ENCODE results near the gene AMMECR1L. TPM values are rescaled to one million over a fixed set of nuclear protein-coding genes. Genes with fewer than 3 reads are reported as not detected.

AMMECR1L gene
- total and polyA plus RNA-seq, 8 donors: 13.6 to 26.3 (median 24.5) TPM

GRCh38 chr2:127927384-127927783, 41.6 kb upstream of the AMMECR1L start:
- TF ChIP-seq CTCF (IDR thresholded peaks at IDR 0.05): no peak
- no peak for DNase-seq
- intact Hi-C loops (cut with DNase I): no loop called here
- no peaks in the 10 kb centered on the region for H3K36me3 ChIP-seq
- H3K4me1 ChIP-seq: no peaks in the 10 kb centered on the region
- no peaks in the 10 kb centered on the region for H3K27me3 ChIP-seq
- H3K27ac ChIP-seq: no peak overlapping the region
- H3K9me3 ChIP-seq: no peaks in the 10 kb centered on the region
- no peak for ATAC-seq
- no peak overlapping the region for H3K4me3 ChIP-seq

- Histone ChIP-seq H3K27me3 (no peaks in the 10 kb centered on the region), H3K36me3 (no peaks in the 10 kb centered on the region), H3K27ac (no peak overlapping the region), H3K4me1 (no peaks in the 10 kb centered on the region), H3K4me3 (no peak overlapping the region), H3K9me3 (no peaks in the 10 kb centered on the region)
- no peak for DNase-seq
- TF ChIP-seq CTCF (IDR thresholded peaks at IDR 0.05): no peak
- intact Hi-C loops (cut with DNase I): no loop called here
- no peak for ATAC-seq
Measured at GRCh38 chr2:127917916-127918315, 32.2 kb upstream of the AMMECR1L start.

GRCh38 chr2:127913808-127914457, 28.2 kb upstream of the AMMECR1L start:
- DNase-seq (no peak), ATAC-seq (no peak)
- TF ChIP-seq CTCF (IDR thresholded peaks at IDR 0.05): no peak
- H3K27ac ChIP-seq: no peak overlapping the region
- no peaks in the 10 kb centered on the region for H3K27me3 ChIP-seq
- H3K36me3 ChIP-seq: no peaks in the 10 kb centered on the region
- no peaks in the 10 kb centered on the region for H3K4me1 ChIP-seq
- no peaks in the 10 kb centered on the region for H3K9me3 ChIP-seq
- intact Hi-C loops (cut with DNase I): no loop called here
- H3K4me3 ChIP-seq: no peak overlapping the region

GRCh38 chr2:127911737-127912136, 26.0 kb upstream of the AMMECR1L start:
- Histone ChIP-seq H3K4me1 (no peaks in the 10 kb centered on the region), H3K4me3 (no peak overlapping the region), H3K36me3 (no peaks in the 10 kb centered on the region), H3K27me3 (no peaks in the 10 kb centered on the region), H3K9me3 (no peaks in the 10 kb centered on the region), H3K27ac (no peak overlapping the region)
- ATAC-seq (no peak), DNase-seq (no peak)
- intact Hi-C loops (cut with DNase I): no loop called here
- no peak for TF ChIP-seq CTCF (IDR thresholded peaks at IDR 0.05)

- H3K27ac ChIP-seq: no peak overlapping the region
- no peaks in the 10 kb centered on the region for H3K9me3 ChIP-seq
- intact Hi-C loops (cut with DNase I): no loop called here
- DNase-seq (no peak), ATAC-seq (no peak)
- TF ChIP-seq CTCF (IDR thresholded peaks at IDR 0.05): no peak
- H3K4me3 ChIP-seq: no peak overlapping the region
- no peaks in the 10 kb centered on the region for H3K4me1 ChIP-seq
- peaks cover 0 to 9% of the 10 kb centered on the region in 2 donors for H3K27me3 ChIP-seq
- no peaks in the 10 kb centered on the region for H3K36me3 ChIP-seq
Measured at GRCh38 chr2:127910415-127910814, 24.7 kb upstream of the AMMECR1L start.
